PFSK-1 (cell line): ENCODE results near the gene SCUBE2.

ENCODE experiments used
- FOXP2 ChIP-seq: optimal IDR thresholded peaks from 2 replicates; pipeline ENCODE3; 2011; ENCODE audit warnings: borderline replicate concordance, control low read depth, inconsistent platforms; ENCODE audit not compliant: insufficient read depth; ENCODE audit errors: extremely low read length, extremely low read depth
- POLR2AphosphoS5 ChIP-seq: IDR thresholded peaks from 2 replicates; pipeline ENCODE4 v1.6.1; 2012; ENCODE audit warnings: low read depth, mild to moderate bottlenecking, control low read depth, low read length, moderate library complexity
- SIN3A ChIP-seq: IDR thresholded peaks from 2 replicates; pipeline ENCODE4 v1.6.1; 2012; ENCODE audit warnings: mild to moderate bottlenecking, low read length, moderate library complexity, borderline replicate concordance; ENCODE audit not compliant: insufficient read depth
- TAF1 ChIP-seq: IDR thresholded peaks from 2 replicates; pipeline ENCODE4 v1.6.1; 2012; ENCODE audit warnings: low read length, control low read depth, borderline replicate concordance; ENCODE audit not compliant: insufficient read depth

GRCh38 chr11:9078113-9079086 lies 13.0 kb downstream of the SCUBE2 start:
- TF ChIP-seq FOXP2 (no peak), POLR2AphosphoS5 (no peak), SIN3A (no peak), TAF1 (no peak)
